Ovary (tissue), 3 donors: ENCODE measurements around the gene OR9A2.

Experiments
- EP300 ChIP-seq: sonication (generic); formaldehyde crosslinking; IDR thresholded peaks from one replicate; pipeline ENCODE4 v1.6.1; 2017; ENCODE audit warnings: antibody characterized with exemption
- POLR2A ChIP-seq: fragments of 450-650 bp; IDR thresholded peaks from one replicate; pipeline ENCODE4 v1.6.1; 2017; ENCODE audit warnings: antibody characterized with exemption, mild to moderate bottlenecking, moderate library complexity
- TF ChIP-seq, protein P1 (sequence below), 3 donors: fragments of 450-650 bp in 2 of 3; fragments of 200-600 bp in 1 of 3; IDR thresholded peaks; one replicate each; pipeline versions ENCODE4 v1.5.1 to v1.8.0; 2016 to 2022; ENCODE audit warnings: antibody characterized with exemption in 3 of 3, mild to moderate bottlenecking in 1 of 3
- donor health status: DM: no; HTN: no; CAD: no.

DNA sequence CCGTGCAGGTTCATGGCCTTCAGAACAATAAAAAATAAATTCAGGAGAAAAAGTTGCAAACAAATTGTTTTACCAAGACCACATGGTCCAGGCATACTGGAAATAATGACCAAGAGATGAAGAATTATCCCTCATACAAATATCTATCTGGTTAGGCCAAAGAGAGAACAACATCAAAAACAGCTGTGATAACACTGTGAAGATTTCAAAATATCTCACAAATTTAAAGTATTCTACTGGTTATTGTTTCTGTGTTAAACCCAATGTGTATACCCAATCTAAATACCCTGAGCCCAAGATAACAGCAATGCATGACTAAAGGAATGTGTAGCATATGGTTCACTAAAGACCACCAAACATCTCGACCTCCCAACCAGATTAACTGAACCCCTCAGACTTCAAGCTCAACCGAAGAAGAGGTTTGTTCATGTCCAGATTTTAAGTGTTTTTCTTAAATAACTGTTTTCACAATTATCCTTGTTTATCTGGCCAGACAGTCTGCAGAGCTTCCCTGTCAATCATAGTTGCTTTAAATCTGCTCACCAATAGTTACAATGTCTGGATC is 10.9 kb downstream of the OR9A2 start:
- TF ChIP-seq EP300 (no peak), POLR2A (no peak)
- TF ChIP-seq, protein P1, sequence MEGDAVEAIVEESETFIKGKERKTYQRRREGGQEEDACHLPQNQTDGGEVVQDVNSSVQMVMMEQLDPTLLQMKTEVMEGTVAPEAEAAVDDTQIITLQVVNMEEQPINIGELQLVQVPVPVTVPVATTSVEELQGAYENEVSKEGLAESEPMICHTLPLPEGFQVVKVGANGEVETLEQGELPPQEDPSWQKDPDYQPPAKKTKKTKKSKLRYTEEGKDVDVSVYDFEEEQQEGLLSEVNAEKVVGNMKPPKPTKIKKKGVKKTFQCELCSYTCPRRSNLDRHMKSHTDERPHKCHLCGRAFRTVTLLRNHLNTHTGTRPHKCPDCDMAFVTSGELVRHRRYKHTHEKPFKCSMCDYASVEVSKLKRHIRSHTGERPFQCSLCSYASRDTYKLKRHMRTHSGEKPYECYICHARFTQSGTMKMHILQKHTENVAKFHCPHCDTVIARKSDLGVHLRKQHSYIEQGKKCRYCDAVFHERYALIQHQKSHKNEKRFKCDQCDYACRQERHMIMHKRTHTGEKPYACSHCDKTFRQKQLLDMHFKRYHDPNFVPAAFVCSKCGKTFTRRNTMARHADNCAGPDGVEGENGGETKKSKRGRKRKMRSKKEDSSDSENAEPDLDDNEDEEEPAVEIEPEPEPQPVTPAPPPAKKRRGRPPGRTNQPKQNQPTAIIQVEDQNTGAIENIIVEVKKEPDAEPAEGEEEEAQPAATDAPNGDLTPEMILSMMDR (IDR thresholded peaks at IDR 0.05) = no peak
